Keratinocyte (primary cell): Measurements from ENCODE around the gene ERMP1. TPM values are rescaled to one million over a fixed set of nuclear protein-coding genes. Genes with fewer than 3 reads are reported as not detected.
A peak's percentile ranks its signal among the peaks of the same experiment; 100 is the strongest.

ENCODE experiments used
- DNase-seq: peaks from one replicate; pipeline ENCODE4 v3.0.0-alpha.2; 2011; ENCODE audit warnings: low read depth, missing footprints, low spot score
- FAIRE-seq: peaks from 2 replicates; lab custom pipeline; 2011; peaks lifted over from hg19 to GRCh38; lab: Jason Lieb, UNC
- H2AFZ ChIP-seq: 2 replicates; pipeline ENCODE4 v1.6.0; 2012; ENCODE audit warnings: low read length, control low read depth, inconsistent platforms; ENCODE audit not compliant: control insufficient read depth
- H3K27ac ChIP-seq: 2 replicates; pipeline ENCODE4 v1.5.1; 2011; ENCODE audit warnings: low read length; ENCODE audit not compliant: control insufficient read depth, insufficient read depth
- H3K27me3 ChIP-seq: 3 replicates; pipeline ENCODE4 v1.6.0; 2011; ENCODE audit warnings: low read length; ENCODE audit not compliant: control insufficient read depth, insufficient read depth; ENCODE audit errors: extremely low read depth
- H3K36me3 ChIP-seq, 2 experiments: 2 replicates in 1 of 2; 3 replicates in 1 of 2; pipeline ENCODE4 v1.5.1; 2011; ENCODE audit warnings: low read length in 2 of 2, mild to moderate bottlenecking in 1 of 2; ENCODE audit not compliant: control insufficient read depth in 2 of 2, insufficient read depth in 2 of 2; ENCODE audit errors: extremely low read depth in 1 of 2
- H3K4me1 ChIP-seq: 3 replicates; pipeline ENCODE4 v1.5.1; 2011; ENCODE audit warnings: low read length; ENCODE audit not compliant: control insufficient read depth, insufficient read depth; ENCODE audit errors: extremely low read depth
- H3K4me2 ChIP-seq: 3 replicates; pipeline ENCODE4 v1.6.0; 2011; ENCODE audit warnings: low read depth, low read length; ENCODE audit not compliant: control insufficient read depth, insufficient read depth; ENCODE audit errors: extremely low read depth
- H3K4me3 ChIP-seq, 3 experiments: fragments of 200-600 bp in 1 of 3; sonication (generic) in 1 of 3; 2 replicates in 2 of 3; 3 replicates in 1 of 3; pipeline ENCODE4 v1.5.1; 2011 to 2016; ENCODE audit warnings: low read length in 3 of 3, mild to moderate bottlenecking in 3 of 3, control low read depth in 2 of 3, inconsistent platforms in 1 of 3, low read depth in 1 of 3, mixed read lengths in 1 of 3, mixed run types in 1 of 3, moderate library complexity in 1 of 3; ENCODE audit not compliant: control insufficient read depth in 2 of 3, insufficient read depth in 2 of 3; ENCODE audit errors: extremely low read depth in 1 of 3
- H3K79me2 ChIP-seq: 2 replicates; pipeline ENCODE4 v1.6.0; 2012; ENCODE audit warnings: low read length; ENCODE audit not compliant: control insufficient read depth, insufficient read depth
- H3K9ac ChIP-seq: 3 replicates; pipeline ENCODE4 v1.6.0; 2011; ENCODE audit warnings: low read length; ENCODE audit not compliant: control insufficient read depth, insufficient read depth; ENCODE audit errors: extremely low read depth
- H3K9me1 ChIP-seq: 3 replicates; pipeline ENCODE4 v1.6.0; 2011; ENCODE audit warnings: low read length; ENCODE audit not compliant: control insufficient read depth, insufficient read depth; ENCODE audit errors: extremely low read depth
- H3K9me3 ChIP-seq: 2 replicates; pipeline ENCODE4 v1.5.1; 2012; ENCODE audit warnings: low read depth, low read length; ENCODE audit not compliant: control insufficient read depth
- H4K20me1 ChIP-seq: 3 replicates; pipeline ENCODE4 v1.6.0; 2011; ENCODE audit warnings: low read length; ENCODE audit not compliant: control insufficient read depth, insufficient read depth; ENCODE audit errors: extremely low read depth
- CTCF ChIP-seq, 3 experiments: IDR thresholded peaks in 1 of 3; conservative IDR thresholded peaks in 1 of 3; optimal IDR thresholded peaks in 1 of 3; 2 replicates in 2 of 3; 3 replicates in 1 of 3; pipeline versions ENCODE3 to v1.5.1; 2011; ENCODE audit warnings: low read length in 3 of 3, mild to moderate bottlenecking in 3 of 3, moderate library complexity in 2 of 3, control low read depth in 1 of 3, inconsistent platforms in 1 of 3; ENCODE audit not compliant: insufficient read depth in 2 of 3; ENCODE audit errors: extremely low read depth in 1 of 3
- EZH2 ChIP-seq: IDR thresholded peaks from one replicate; pipeline ENCODE4 v1.6.1; 2012; ENCODE audit warnings: inconsistent platforms, mild to moderate bottlenecking, low read length, moderate library complexity
- dilution Hi-C: fragments of 300-500 bp; cut with MboI; formaldehyde crosslinking; loops from one replicate; pipeline ENCODE4 v1.7.0; 2020; ENCODE audit warnings: low sequenced_read_pairs; ENCODE audit not compliant: extremely low pct_ligation_motif_present
- polyA plus RNA-seq, 5 experiments: library from polyadenylated mRNA; depleted of rRNA in 3 of 5; stranded (reverse) in 3 of 5; stranded (forward) in 1 of 5; unstranded in 1 of 5; fragments of >200 nt; gene quantifications; 1 replicate in 1 of 5; 2 replicates in 3 of 5; 3 replicates in 1 of 5; pipeline versions ENCODE4 v1.2.1 to v1.2.3, GENCODE V29; 2011 to 2012; ENCODE audit warnings: missing spikeins in 2 of 5, low read depth in 1 of 5, low replicate concordance in 1 of 5

ERMP1 gene
- polyA plus RNA-seq, 1 donor (not counting 4 experiments of a cell fraction or from before 2014, with no cell fraction given): 27.0 TPM

- no peak overlapping the region for H3K4me2 ChIP-seq
- H3K27me3 ChIP-seq: no peaks in the 10 kb centered on the region
- H3K4me1 ChIP-seq: peaks cover 17% of the 10 kb centered on the region
- H3K9ac ChIP-seq: no peak overlapping the region
- H3K27ac ChIP-seq: no peak overlapping the region
- FAIRE-seq (no peak), DNase-seq (no peak)
- dilution Hi-C loops: no loop called here
- peak overlapping the region; percentile 58 for H2AFZ ChIP-seq
- no peaks in the 10 kb centered on the region for H3K9me3 ChIP-seq
- H4K20me1 ChIP-seq: no peaks in the 10 kb centered on the region
- no peaks in the 10 kb centered on the region for H3K9me1 ChIP-seq
- TF ChIP-seq EZH2 (no peak), CTCF (optimal IDR thresholded peaks at IDR 0.05 in 1 of 3, IDR thresholded peaks at IDR 0.05 in 1 of 3, conservative IDR thresholded peaks at IDR 0.05 in 1 of 3; ENCODE audit: extremely low read depth in 1 of 3, insufficient read depth in 2 of 3, low read length in 3 of 3) (no peak)
- H3K4me3 ChIP-seq: no peak overlapping the region
- no peaks in the 10 kb centered on the region for H3K79me2 ChIP-seq
- no peaks in the 10 kb centered on the region for H3K36me3 ChIP-seq
These were observed 11.0 kb upstream of the ERMP1 start for GRCh38 chr9:5843794-5844471.

- H3K9ac ChIP-seq: no peak overlapping the region
- no peak overlapping the region for H3K4me3 ChIP-seq
- FAIRE-seq (no peak), DNase-seq (no peak)
- H3K79me2 ChIP-seq: no peaks in the 10 kb centered on the region
- H3K9me3 ChIP-seq: no peaks in the 10 kb centered on the region
- H3K9me1 ChIP-seq: no peaks in the 10 kb centered on the region
- TF ChIP-seq CTCF (optimal IDR thresholded peaks at IDR 0.05 in 1 of 3, IDR thresholded peaks at IDR 0.05 in 1 of 3, conservative IDR thresholded peaks at IDR 0.05 in 1 of 3; ENCODE audit: extremely low read depth in 1 of 3, insufficient read depth in 2 of 3, low read length in 3 of 3) (no peak), EZH2 (no peak)
- H3K27me3 ChIP-seq: no peaks in the 10 kb centered on the region
- no peaks in the 10 kb centered on the region for H4K20me1 ChIP-seq
- H2AFZ ChIP-seq: peak overlapping the region; percentile 58
- H3K36me3 ChIP-seq: no peaks in the 10 kb centered on the region
- dilution Hi-C loops: no loop called here
- H3K4me1 ChIP-seq: peaks cover 19% of the 10 kb centered on the region
- H3K27ac ChIP-seq: no peak overlapping the region
- H3K4me2 ChIP-seq: no peak overlapping the region
These were observed 10.2 kb upstream of the ERMP1 start for GRCh38 chr9:5842929-5843793.
